K562 (cell line): Measurements from ENCODE around the gene HEY2. TPM values are rescaled to one million over a fixed set of nuclear protein-coding genes. Genes with fewer than 3 reads are reported as not detected.

Experiments
- ESRRB ChIP-seq: fragments of 250-450 bp; sonication (Bioruptor Pico); IDR thresholded peaks from 2 replicates; pipeline ENCODE4 v1.5.0; 2020; ENCODE audit warnings: mild to moderate bottlenecking, moderate library complexity, borderline replicate concordance
- GATAD2A ChIP-seq: fragments of 450-650 bp; IDR thresholded peaks from 2 replicates; pipeline ENCODE4 v1.6.1; 2017
- POLR2A ChIP-seq: fragments of 450-650 bp; conservative IDR thresholded peaks from 2 replicates; pipeline ENCODE4 v1.6.1; 2016
- RBM17 ChIP-seq: fragments of 200-400 bp; formaldehyde crosslinking; IDR thresholded peaks from 2 replicates; pipeline ENCODE4 v1.6.1; 2017; ENCODE audit warnings: low read depth, mild to moderate bottlenecking, low read length, borderline replicate concordance
- ZBTB17 ChIP-seq: fragments of 450-650 bp; formaldehyde crosslinking; IDR thresholded peaks from 2 replicates; pipeline ENCODE4 v1.4.0; 2020; ENCODE audit warnings: mild to moderate bottlenecking
- ZNF174 ChIP-seq: fragments of 250-450 bp; sonication (Bioruptor Pico); IDR thresholded peaks from 2 replicates; pipeline ENCODE4 v1.4.0; 2020; ENCODE audit warnings: mild to moderate bottlenecking
- ZNF780A ChIP-seq: fragments of 250-450 bp; sonication (Bioruptor Pico); IDR thresholded peaks from 2 replicates; pipeline ENCODE4 v1.5.0; 2021; ENCODE audit warnings: mild to moderate bottlenecking
- polyA plus RNA-seq, 8 experiments: library from polyadenylated mRNA; depleted of rRNA in 4 of 8; stranded (reverse) in 5 of 8; unstranded in 3 of 8; fragments of >200 nt; fragmentation: Nextera tagmentation in 2 of 8; fragmentation: Illumina TruSeq in 1 of 8; extraction: Ambion mirVana in 2 of 8; extraction: Trizol in 1 of 8; gene quantifications; 2 replicates each; pipeline versions ENCODE4 v1.2.1 to v1.2.3, GENCODE V29; 2011 to 2014; ENCODE audit warnings: inconsistent platforms in 1 of 8, missing spikeins in 1 of 8
- total RNA-seq, 7 experiments: library from RNA; depleted of rRNA in 6 of 7; stranded (reverse); fragments of >200 nt in 6 of 7; fragmentation: Illumina TruSeq in 2 of 7; extraction: Trizol in 2 of 7; gene quantifications; 2 replicates each; pipeline versions ENCODE4 v1.2.1 to v1.2.3, GENCODE V29; 2011 to 2021; ENCODE audit warnings: low replicate concordance in 1 of 7
- TF ChIP-seq, protein P1 (sequence below), 2 experiments: fragments of 150-350 bp in 1 of 2; IDR thresholded peaks; 2 replicates each; pipeline ENCODE4 v1.6.1; 2012 to 2016; ENCODE audit warnings: low read depth in 2 of 2, low read length in 2 of 2, mild to moderate bottlenecking in 1 of 2, moderate library complexity in 1 of 2
- TF ChIP-seq, protein P2 (sequence below): IDR thresholded peaks from 2 replicates; pipeline ENCODE4 v1.6.1; 2016; ENCODE audit warnings: missing genetic modification characterization, missing compliant biosample characterization
- TF ChIP-seq, protein P3 (sequence below), 2 experiments: fragments of 450-650 bp in 1 of 2; sonication (generic) in 1 of 2; formaldehyde crosslinking in 1 of 2; IDR thresholded peaks; 2 replicates each; pipeline versions ENCODE4 v1.7.1 to v1.9.0; 2016 to 2022; ENCODE audit warnings: inconsistent platforms in 1 of 2, mild to moderate bottlenecking in 1 of 2, missing genetic modification reagents in 1 of 2

The HEY2 gene
- total and polyA plus RNA-seq, 9 of the 15 experiments (the other 6 are each of a cell fraction or from before 2014, with no cell fraction given) = 0.03 to 0.07 (median 0.06) TPM; not detected in 5

DNA sequence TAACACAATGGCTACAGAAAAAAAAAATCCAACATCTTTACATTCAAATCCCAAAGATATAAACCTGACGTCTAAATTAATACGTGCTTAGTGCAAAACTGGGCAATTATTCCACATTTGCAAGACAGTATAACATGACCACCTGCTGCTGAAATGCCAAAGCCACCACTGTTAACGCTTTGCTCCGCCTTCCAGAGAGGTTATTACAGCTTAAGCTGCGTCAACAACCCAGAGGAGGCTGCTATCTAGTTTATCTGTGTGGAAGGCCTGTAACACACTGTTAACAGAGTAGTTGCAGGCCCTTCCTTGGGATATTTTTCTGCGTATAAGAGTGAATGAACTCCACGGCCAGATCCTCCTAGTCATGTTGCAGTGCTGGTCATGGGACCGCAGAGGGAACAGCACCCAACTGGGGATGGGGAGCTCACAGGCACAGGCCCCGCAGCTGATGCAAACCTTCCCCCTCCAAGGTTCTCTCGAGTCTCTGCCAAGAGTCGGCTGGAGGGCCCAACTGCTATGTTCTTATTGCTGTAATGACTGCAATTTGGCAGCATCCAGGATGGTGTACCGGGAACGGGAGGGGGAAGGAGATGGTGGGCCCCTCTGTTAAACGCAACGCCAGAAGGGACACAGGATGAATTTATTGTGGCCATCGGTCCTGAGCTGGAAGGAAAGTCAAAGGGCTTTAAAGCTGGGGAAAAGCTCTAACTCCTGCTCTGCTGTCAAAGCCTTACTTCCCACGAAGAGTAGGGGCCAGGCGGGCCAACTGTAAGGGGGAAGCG lies 40.3 kb downstream of the HEY2 start (continued):
- TF ChIP-seq ZNF174 (CRISPR knock-in tag) (no peak), ESRRB (CRISPR knock-in tag) (no peak), RBM17 (no peak), GATAD2A (0 out of 2 replicates have a peak, but pooled peaks have one; percentile 80), ZBTB17 (CRISPR knock-in tag) (no peak), POLR2A (peak; percentile 66), ZNF780A (CRISPR knock-in tag) (no peak)
- TF ChIP-seq, protein P1, sequence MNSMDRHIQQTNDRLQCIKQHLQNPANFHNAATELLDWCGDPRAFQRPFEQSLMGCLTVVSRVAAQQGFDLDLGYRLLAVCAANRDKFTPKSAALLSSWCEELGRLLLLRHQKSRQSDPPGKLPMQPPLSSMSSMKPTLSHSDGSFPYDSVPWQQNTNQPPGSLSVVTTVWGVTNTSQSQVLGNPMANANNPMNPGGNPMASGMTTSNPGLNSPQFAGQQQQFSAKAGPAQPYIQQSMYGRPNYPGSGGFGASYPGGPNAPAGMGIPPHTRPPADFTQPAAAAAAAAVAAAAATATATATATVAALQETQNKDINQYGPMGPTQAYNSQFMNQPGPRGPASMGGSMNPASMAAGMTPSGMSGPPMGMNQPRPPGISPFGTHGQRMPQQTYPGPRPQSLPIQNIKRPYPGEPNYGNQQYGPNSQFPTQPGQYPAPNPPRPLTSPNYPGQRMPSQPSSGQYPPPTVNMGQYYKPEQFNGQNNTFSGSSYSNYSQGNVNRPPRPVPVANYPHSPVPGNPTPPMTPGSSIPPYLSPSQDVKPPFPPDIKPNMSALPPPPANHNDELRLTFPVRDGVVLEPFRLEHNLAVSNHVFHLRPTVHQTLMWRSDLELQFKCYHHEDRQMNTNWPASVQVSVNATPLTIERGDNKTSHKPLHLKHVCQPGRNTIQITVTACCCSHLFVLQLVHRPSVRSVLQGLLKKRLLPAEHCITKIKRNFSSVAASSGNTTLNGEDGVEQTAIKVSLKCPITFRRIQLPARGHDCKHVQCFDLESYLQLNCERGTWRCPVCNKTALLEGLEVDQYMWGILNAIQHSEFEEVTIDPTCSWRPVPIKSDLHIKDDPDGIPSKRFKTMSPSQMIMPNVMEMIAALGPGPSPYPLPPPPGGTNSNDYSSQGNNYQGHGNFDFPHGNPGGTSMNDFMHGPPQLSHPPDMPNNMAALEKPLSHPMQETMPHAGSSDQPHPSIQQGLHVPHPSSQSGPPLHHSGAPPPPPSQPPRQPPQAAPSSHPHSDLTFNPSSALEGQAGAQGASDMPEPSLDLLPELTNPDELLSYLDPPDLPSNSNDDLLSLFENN (IDR thresholded peaks at IDR 0.05; ENCODE audit: low read depth in 2 of 2, low read length in 2 of 2) = 0 out of 4 replicates have a peak, but pooled peaks of 1 of the 2 experiments have one; percentile 8
- TF ChIP-seq, protein P2, sequence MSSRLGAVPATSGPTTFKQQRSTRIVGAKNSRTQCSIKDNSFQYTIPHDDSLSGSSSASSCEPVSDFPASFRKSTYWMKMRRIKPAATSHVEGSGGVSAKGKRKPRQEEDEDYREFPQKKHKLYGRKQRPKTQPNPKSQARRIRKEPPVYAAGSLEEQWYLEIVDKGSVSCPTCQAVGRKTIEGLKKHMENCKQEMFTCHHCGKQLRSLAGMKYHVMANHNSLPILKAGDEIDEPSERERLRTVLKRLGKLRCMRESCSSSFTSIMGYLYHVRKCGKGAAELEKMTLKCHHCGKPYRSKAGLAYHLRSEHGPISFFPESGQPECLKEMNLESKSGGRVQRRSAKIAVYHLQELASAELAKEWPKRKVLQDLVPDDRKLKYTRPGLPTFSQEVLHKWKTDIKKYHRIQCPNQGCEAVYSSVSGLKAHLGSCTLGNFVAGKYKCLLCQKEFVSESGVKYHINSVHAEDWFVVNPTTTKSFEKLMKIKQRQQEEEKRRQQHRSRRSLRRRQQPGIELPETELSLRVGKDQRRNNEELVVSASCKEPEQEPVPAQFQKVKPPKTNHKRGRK (tag) = no peak
- TF ChIP-seq, protein P3, sequence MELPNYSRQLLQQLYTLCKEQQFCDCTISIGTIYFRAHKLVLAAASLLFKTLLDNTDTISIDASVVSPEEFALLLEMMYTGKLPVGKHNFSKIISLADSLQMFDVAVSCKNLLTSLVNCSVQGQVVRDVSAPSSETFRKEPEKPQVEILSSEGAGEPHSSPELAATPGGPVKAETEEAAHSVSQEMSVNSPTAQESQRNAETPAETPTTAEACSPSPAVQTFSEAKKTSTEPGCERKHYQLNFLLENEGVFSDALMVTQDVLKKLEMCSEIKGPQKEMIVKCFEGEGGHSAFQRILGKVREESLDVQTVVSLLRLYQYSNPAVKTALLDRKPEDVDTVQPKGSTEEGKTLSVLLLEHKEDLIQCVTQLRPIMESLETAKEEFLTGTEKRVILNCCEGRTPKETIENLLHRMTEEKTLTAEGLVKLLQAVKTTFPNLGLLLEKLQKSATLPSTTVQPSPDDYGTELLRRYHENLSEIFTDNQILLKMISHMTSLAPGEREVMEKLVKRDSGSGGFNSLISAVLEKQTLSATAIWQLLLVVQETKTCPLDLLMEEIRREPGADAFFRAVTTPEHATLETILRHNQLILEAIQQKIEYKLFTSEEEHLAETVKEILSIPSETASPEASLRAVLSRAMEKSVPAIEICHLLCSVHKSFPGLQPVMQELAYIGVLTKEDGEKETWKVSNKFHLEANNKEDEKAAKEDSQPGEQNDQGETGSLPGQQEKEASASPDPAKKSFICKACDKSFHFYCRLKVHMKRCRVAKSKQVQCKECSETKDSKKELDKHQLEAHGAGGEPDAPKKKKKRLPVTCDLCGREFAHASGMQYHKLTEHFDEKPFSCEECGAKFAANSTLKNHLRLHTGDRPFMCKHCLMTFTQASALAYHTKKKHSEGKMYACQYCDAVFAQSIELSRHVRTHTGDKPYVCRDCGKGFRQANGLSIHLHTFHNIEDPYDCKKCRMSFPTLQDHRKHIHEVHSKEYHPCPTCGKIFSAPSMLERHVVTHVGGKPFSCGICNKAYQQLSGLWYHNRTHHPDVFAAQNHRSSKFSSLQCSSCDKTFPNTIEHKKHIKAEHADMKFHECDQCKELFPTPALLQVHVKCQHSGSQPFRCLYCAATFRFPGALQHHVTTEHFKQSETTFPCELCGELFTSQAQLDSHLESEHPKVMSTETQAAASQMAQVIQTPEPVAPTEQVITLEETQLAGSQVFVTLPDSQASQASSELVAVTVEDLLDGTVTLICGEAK (IDR thresholded peaks at IDR 0.05) = no peak; the same call in 1 of the 2 replicates
- TF ChIP-seq, protein P3 (CRISPR knock-in tag; IDR thresholded peaks at IDR 0.05) = no peak
